Measurements from ENCODE around the gene ASCC2. TPM values are rescaled to one million over a fixed set of nuclear protein-coding genes. Genes with fewer than 3 reads are reported as not detected.

ASCC2 gene
- total RNA-seq, 2 donors from 2014 or later: 52.8 to 77.0 TPM

DNA sequence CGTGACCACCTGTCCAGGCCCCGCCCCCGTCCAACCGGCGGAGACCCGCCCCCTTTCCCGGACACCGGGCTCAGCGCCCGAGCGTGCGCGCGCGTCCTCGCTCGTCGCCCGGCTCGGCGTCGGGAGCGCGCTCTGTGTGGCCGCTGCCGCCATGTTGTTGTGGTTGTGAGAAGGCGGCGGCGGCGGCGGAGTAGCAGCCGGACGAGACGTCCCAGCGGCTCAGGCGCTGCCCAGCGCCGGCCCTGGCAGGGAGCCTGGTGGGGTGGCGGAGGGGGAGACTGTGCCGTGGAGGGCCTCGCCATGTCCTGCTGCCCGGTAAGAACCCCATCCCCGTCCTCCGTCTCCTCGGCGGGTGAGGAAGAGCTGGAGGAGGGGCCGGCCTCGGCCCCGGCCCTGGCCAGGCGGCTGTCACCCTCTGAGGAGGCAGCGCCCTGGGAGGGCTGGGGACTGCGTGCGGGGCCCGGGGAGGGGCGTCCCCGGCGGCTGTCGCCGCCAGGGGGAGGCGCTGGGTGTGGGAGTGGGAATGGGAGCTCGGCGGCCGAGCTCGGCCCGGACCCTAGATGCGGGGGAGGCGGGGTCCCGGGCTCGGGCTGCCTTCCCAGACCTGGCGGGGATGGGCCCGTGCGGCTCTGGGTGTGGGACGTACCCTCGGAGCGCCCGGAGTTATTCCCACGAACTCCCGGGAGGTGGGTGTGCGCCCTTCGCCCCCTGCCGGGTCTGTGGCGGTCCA is 45.1 kb upstream of the ASCC2 start, which contains the start of gene MTMR3:
Gene MTMR3 (plus strand): TSS at position 130 of the 730 bp plus-strand sequence. CDS start 87,886 bp downstream, outside the sequence.
- peak; percentile 35 for TF ChIP-seq CTCF (IDR thresholded peaks at IDR 0.05)
- no peaks in the 10 kb centered on the region for H3K27me3 ChIP-seq
- peak within 1 kb of the TSS; percentile 88 for H3K27ac ChIP-seq
- no peaks in the 10 kb centered on the region for H3K9me3 ChIP-seq
- intact Hi-C loops (cut with DNase I): loop anchor here (10.0 kb wide), 1 partner anchor 122 kb away; no protein-coding TSS in a partner anchor
- peak within 1 kb of the TSS; percentile 79 to 90 for H3K9ac ChIP-seq (ENCODE audit: low read depth in 2 of 2, low read length in 2 of 2)
- DNase-seq: peak; percentile 98
- H3K4me3 ChIP-seq: peak within 1 kb of the TSS; percentile 70
- H3K36me3 ChIP-seq: no peaks in the 10 kb centered on the region
- H3K4me1 ChIP-seq: no peaks in the 10 kb centered on the region

- H3K9me3 ChIP-seq: no peaks in the 10 kb centered on the region
- no peak overlapping the region for H3K9ac ChIP-seq (ENCODE audit: low read depth in 2 of 2, low read length in 2 of 2)
- DNase-seq: no peak
- no peaks in the 10 kb centered on the region for H3K4me1 ChIP-seq
- H3K27me3 ChIP-seq: no peaks in the 10 kb centered on the region
- H3K4me3 ChIP-seq: no peak overlapping the region
- H3K27ac ChIP-seq: no peak overlapping the region
- H3K36me3 ChIP-seq: no peaks in the 10 kb centered on the region
- intact Hi-C loops (cut with DNase I): loop anchor here (10.0 kb wide), 1 partner anchor 122 kb away; no protein-coding TSS in a partner anchor
- TF ChIP-seq CTCF (IDR thresholded peaks at IDR 0.05): no peak
Measured at GRCh38 chr22:29882716-29883044, 44.6 kb upstream of the ASCC2 start.

DNA sequence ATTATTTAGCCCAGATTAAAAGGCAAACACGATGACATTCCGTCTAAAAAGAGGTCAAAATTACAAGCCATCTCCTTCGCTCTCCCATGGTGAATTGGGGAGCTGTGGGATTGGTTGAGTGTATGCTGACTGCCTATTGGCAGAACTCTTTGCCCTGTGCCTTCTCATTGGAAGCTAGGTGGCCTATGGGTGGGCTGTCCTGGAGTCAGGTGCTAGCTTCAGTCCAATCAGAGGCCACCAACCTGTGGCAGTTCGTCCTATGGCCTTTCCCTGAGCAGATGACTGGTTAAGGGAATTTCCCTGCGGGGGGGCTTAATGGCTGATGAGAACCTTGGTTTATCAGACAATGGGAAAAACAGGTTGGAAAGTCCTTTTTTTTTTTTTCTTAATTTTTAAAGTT is 41.7 kb upstream of the ASCC2 start:
- H3K9ac ChIP-seq (ENCODE audit: low read depth in 2 of 2, low read length in 2 of 2): no peak overlapping the region
- H3K9me3 ChIP-seq: no peaks in the 10 kb centered on the region
- H3K27me3 ChIP-seq: no peaks in the 10 kb centered on the region
- DNase-seq: no peak
- H3K4me1 ChIP-seq: no peaks in the 10 kb centered on the region
- H3K4me3 ChIP-seq: no peak overlapping the region
- no peak overlapping the region for H3K27ac ChIP-seq
- intact Hi-C loops (cut with DNase I): loop anchor here (10.0 kb wide), 1 partner anchor 125 kb away; no protein-coding TSS in a partner anchor
- no peak for TF ChIP-seq CTCF (IDR thresholded peaks at IDR 0.05)
- no peaks in the 10 kb centered on the region for H3K36me3 ChIP-seq

DNA sequence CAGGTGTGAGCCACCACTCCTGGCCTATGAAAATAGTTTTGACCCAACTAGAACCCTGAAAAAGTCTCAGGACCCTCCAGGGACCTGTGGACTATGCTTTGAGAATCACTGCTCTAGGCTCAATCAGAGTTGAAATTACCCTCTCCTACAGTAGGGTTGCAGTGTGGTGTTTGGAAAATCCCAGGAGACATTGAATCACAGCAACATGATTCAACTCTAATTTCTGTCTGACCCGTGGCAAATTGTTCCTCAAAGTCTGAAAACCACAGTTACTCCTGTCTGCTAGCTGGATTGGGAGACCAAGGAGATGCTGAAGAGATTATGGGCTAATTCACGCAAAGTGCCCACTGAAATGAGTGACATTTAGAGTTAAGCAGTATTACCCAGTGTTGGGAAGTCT is 39.5 kb upstream of the ASCC2 start:
- H3K36me3 ChIP-seq: no peaks in the 10 kb centered on the region
- H3K27ac ChIP-seq: no peak overlapping the region
- TF ChIP-seq CTCF (IDR thresholded peaks at IDR 0.05): no peak
- DNase-seq: no peak
- intact Hi-C loops (cut with DNase I): no loop called here
- no peak overlapping the region for H3K9ac ChIP-seq (ENCODE audit: low read depth in 2 of 2, low read length in 2 of 2)
- H3K4me1 ChIP-seq: no peaks in the 10 kb centered on the region
- no peak overlapping the region for H3K4me3 ChIP-seq
- no peaks in the 10 kb centered on the region for H3K9me3 ChIP-seq
- H3K27me3 ChIP-seq: no peaks in the 10 kb centered on the region

DNA sequence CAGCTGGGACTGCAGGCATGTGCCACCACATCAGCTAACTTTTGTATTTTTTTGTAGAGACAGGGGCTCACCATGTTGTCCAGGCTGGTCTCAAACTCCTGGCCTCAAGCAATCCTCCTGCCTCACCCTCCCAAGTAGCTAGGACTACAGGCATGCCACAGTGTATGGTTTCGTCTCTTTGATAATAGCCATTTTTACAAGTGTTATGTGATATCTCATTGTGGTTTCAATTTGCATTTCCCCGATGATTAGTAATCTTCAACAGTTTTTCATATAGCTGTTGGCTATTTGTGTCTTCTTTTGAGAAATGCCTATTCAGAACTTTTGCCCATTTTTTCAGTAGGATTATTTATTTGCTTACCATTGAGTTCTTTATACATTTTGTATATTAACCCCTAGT is 35.9 kb upstream of the ASCC2 start:
- H3K4me1 ChIP-seq: no peaks in the 10 kb centered on the region
- no peaks in the 10 kb centered on the region for H3K27me3 ChIP-seq
- no peak overlapping the region for H3K27ac ChIP-seq
- H3K4me3 ChIP-seq: no peak overlapping the region
- intact Hi-C loops (cut with DNase I): no loop called here
- DNase-seq: no peak
- H3K36me3 ChIP-seq: no peaks in the 10 kb centered on the region
- no peaks in the 10 kb centered on the region for H3K9me3 ChIP-seq
- H3K9ac ChIP-seq (ENCODE audit: low read depth in 2 of 2, low read length in 2 of 2): no peak overlapping the region
- TF ChIP-seq CTCF (IDR thresholded peaks at IDR 0.05): no peak
